ENCODE results near the gene OAS1. TPM values are rescaled to one million over a fixed set of nuclear protein-coding genes. Genes with fewer than 3 reads are reported as not detected.

Gene OAS1
- total and polyA plus RNA-seq, 2 donors from 2014 or later, result 17.5 to 27.2 TPM

GRCh38 chr12:112870267-112870980 lies 36.3 kb upstream of the OAS1 start:
- H3K4me3 ChIP-seq (ENCODE audit: low read length in 3 of 3), result no peak overlapping the region
- DNase-seq, result no peak
- no peaks in the 10 kb centered on the region for H3K4me1 ChIP-seq (ENCODE audit: control insufficient read depth in 2 of 3, insufficient read depth in 2 of 3, low read depth in 1 of 3, low read length in 3 of 3)
- H3K27ac ChIP-seq (ENCODE audit: low read depth in 2 of 2, low read length in 2 of 2), result no peak overlapping the region
- H3K9me3 ChIP-seq (ENCODE audit: control insufficient read depth in 2 of 3, insufficient read depth in 1 of 3, low read length in 3 of 3), result no peaks in the 10 kb centered on the region
- H3K36me3 ChIP-seq (ENCODE audit: control insufficient read depth in 2 of 3, insufficient read depth in 3 of 3, low read length in 3 of 3), result no peaks in the 10 kb centered on the region
- H3K9ac ChIP-seq (ENCODE audit: low read length in 3 of 3), result no peak overlapping the region
- TF ChIP-seq CTCF (IDR thresholded peaks at IDR 0.05; ENCODE audit: borderline replicate concordance, extremely low read depth, insufficient read depth), result no peak
- intact Hi-C loops (cut with DNase I), result no loop called here
- H3K27me3 ChIP-seq (ENCODE audit: control insufficient read depth, insufficient read depth, low read length), result no peaks in the 10 kb centered on the region
- FAIRE-seq, result no peak

- Histone ChIP-seq H3K9ac (ENCODE audit: low read length in 3 of 3) (no peak overlapping the region), H3K27ac (ENCODE audit: low read depth in 2 of 2, low read length in 2 of 2) (no peak overlapping the region), H3K4me3 (ENCODE audit: low read length in 3 of 3) (no peak overlapping the region), H3K36me3 (ENCODE audit: control insufficient read depth in 2 of 3, insufficient read depth in 3 of 3, low read length in 3 of 3) (no peaks in the 10 kb centered on the region), H3K4me1 (ENCODE audit: control insufficient read depth in 2 of 3, insufficient read depth in 2 of 3, low read depth in 1 of 3, low read length in 3 of 3) (no peaks in the 10 kb centered on the region), H3K27me3 (ENCODE audit: control insufficient read depth, insufficient read depth, low read length) (no peaks in the 10 kb centered on the region), H3K9me3 (ENCODE audit: control insufficient read depth in 2 of 3, insufficient read depth in 1 of 3, low read length in 3 of 3) (no peaks in the 10 kb centered on the region)
- intact Hi-C loops (cut with DNase I), result no loop called here
- TF ChIP-seq CTCF (IDR thresholded peaks at IDR 0.05; ENCODE audit: borderline replicate concordance, extremely low read depth, insufficient read depth), result no peak
- no peak for FAIRE-seq
- no peak for DNase-seq
Observed at GRCh38 chr12:112875608-112876007, 31.2 kb upstream of the OAS1 start.

GRCh38 chr12:112876506-112876905 lies 30.3 kb upstream of the OAS1 start:
- Histone ChIP-seq H3K36me3 (ENCODE audit: control insufficient read depth in 2 of 3, insufficient read depth in 3 of 3, low read length in 3 of 3) (no peaks in the 10 kb centered on the region), H3K9me3 (ENCODE audit: control insufficient read depth in 2 of 3, insufficient read depth in 1 of 3, low read length in 3 of 3) (no peaks in the 10 kb centered on the region), H3K27me3 (ENCODE audit: control insufficient read depth, insufficient read depth, low read length) (no peaks in the 10 kb centered on the region), H3K4me3 (ENCODE audit: low read length in 3 of 3) (no peak overlapping the region), H3K9ac (ENCODE audit: low read length in 3 of 3) (no peak overlapping the region), H3K4me1 (ENCODE audit: control insufficient read depth in 2 of 3, insufficient read depth in 2 of 3, low read depth in 1 of 3, low read length in 3 of 3) (no peaks in the 10 kb centered on the region), H3K27ac (ENCODE audit: low read depth in 2 of 2, low read length in 2 of 2) (no peak overlapping the region)
- no peak for TF ChIP-seq CTCF (IDR thresholded peaks at IDR 0.05; ENCODE audit: borderline replicate concordance, extremely low read depth, insufficient read depth)
- intact Hi-C loops (cut with DNase I), result no loop called here
- DNase-seq (no peak), FAIRE-seq (no peak)

GRCh38 chr12:112877006-112877405 lies 29.8 kb upstream of the OAS1 start:
- H3K27me3 ChIP-seq (ENCODE audit: control insufficient read depth, insufficient read depth, low read length), result no peaks in the 10 kb centered on the region
- H3K9ac ChIP-seq (ENCODE audit: low read length in 3 of 3), result no peak overlapping the region
- no peaks in the 10 kb centered on the region for H3K36me3 ChIP-seq (ENCODE audit: control insufficient read depth in 2 of 3, insufficient read depth in 3 of 3, low read length in 3 of 3)
- TF ChIP-seq CTCF (IDR thresholded peaks at IDR 0.05; ENCODE audit: borderline replicate concordance, extremely low read depth, insufficient read depth), result no peak
- no peak overlapping the region for H3K4me3 ChIP-seq (ENCODE audit: low read length in 3 of 3)
- no peaks in the 10 kb centered on the region for H3K4me1 ChIP-seq (ENCODE audit: control insufficient read depth in 2 of 3, insufficient read depth in 2 of 3, low read depth in 1 of 3, low read length in 3 of 3)
- DNase-seq (no peak), FAIRE-seq (no peak)
- intact Hi-C loops (cut with DNase I), result no loop called here
- no peaks in the 10 kb centered on the region for H3K9me3 ChIP-seq (ENCODE audit: control insufficient read depth in 2 of 3, insufficient read depth in 1 of 3, low read length in 3 of 3)
- H3K27ac ChIP-seq (ENCODE audit: low read depth in 2 of 2, low read length in 2 of 2), result no peak overlapping the region
